ENCODE data around the gene GEMIN2. TPM values are rescaled to one million over a fixed set of nuclear protein-coding genes. Genes with fewer than 3 reads are reported as not detected.
"Not testable (repeated sequence)": the region's sequence is repeated elsewhere in the genome, so short reads cannot be mapped to it uniquely, and the experiment has no call there.

GEMIN2 gene
- total RNA-seq, 3 donors from 2014 or later = 19.5 to 21.2 (median 21.1) TPM

DNA sequence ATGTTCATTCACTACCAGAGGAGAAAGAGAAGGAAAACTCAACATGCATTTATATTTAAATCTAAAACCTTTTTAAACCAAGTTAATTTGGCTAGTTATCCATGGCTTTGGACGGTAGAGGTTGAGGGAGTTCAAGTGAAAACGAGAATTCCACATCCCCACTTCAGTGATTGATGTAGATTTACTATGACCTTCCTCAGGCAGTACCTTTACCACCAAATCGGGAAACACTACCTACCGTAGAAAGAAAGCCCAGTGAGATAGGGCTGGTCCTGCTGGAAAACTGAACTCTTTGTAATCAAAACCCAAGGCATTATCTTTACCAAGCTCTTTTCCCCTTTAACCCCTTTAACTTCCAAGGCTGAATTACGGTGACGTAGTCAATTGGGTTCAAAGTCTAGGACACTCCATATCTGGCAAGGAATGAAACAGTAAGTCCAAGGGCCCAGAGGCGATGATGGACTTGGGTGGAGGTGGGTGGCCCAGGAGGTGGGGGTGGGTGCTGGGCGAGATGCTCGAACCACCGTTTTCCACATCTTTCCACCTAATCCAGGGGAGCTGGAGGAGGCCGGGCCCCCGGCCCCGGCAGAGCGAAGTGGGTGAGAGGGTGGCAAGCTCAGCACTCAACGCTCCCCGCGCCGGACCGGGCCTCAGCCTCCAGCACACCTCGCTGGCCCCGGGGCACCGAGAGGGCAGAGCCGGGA, 11.7 kb upstream of the GEMIN2 start:
- peaks cover 42% of the 10 kb centered on the region for H3K4me1 Mint-ChIP-seq (ENCODE audit: low read depth)
- no peaks in the 10 kb centered on the region for H3K9me3 Mint-ChIP-seq
- H3K4me3 Mint-ChIP-seq = peak overlapping the region; percentile 95
- no peaks in the 10 kb centered on the region for H3K27me3 Mint-ChIP-seq (ENCODE audit: low read depth)
- ATAC-seq (peak; percentile 25 to 29), DNase-seq (no peak)
- H3K36me3 Mint-ChIP-seq (ENCODE audit: insufficient read depth) = peaks cover 7% of the 10 kb centered on the region

DNA sequence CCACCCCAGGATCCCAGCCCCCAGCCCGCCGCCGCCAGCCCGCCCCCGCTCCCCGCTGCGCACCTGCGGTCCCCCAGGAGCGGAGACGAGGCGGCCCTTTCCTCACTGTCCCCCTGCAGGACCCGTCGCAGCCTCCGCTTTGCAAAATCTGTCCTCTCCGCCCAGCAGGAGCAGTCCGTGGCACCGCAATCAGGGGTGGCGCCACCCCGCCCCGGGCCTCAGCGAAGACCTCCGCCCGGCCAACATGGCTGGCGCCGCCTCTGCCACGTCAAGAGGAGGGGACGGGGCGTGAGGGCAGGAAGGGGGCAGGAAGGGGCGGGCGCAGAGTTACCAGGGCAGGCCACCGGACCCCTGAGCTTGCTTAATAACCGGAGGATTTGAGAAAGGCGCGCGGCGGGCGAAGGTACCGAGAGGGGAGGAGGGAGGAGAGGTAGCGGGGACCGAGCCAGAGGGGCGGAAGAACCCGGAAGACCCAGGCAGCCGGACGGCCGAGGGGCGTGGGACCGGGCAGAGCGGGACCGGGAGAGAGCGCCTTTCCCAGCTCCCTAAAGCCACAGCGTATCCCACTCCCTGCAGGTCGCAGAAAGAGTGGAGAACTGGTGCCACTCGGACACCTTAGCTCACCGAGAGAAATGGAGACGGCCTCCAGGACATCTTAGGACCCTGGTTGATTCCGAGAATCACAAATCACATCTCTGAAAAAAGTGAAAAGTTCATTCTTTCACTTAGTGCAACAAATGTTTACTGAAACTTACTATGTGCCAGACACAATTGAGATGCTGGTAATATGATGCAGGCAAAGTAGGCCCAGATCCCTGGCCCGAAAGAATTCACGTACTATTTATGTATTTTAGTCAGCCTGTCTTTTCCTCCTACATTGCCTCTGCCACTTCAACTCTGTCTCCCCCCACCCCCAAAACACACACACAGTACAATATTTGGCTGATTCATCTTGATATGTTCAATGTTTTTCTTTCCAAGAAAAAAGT, 10.9 kb upstream of the GEMIN2 start, which contains the start of gene SEC23A:
Gene SEC23A, minus strand, starts transcription at position 267 of the 989 bp plus-strand sequence. CDS start 7,117 bp downstream, outside the sequence.
- Mint-ChIP-seq H3K9me3 (no peaks in the 10 kb centered on the region), H3K27me3 (ENCODE audit: low read depth) (no peaks in the 10 kb centered on the region), H3K36me3 (ENCODE audit: insufficient read depth) (peaks cover 5% of the 10 kb centered on the region), H3K4me3 (peak within 1 kb of the TSS; percentile 95), H3K4me1 (ENCODE audit: low read depth) (peaks cover 38% of the 10 kb centered on the region)
- peak; percentile 72 for DNase-seq
- ATAC-seq = peak; percentile 96 to 98

DNA sequence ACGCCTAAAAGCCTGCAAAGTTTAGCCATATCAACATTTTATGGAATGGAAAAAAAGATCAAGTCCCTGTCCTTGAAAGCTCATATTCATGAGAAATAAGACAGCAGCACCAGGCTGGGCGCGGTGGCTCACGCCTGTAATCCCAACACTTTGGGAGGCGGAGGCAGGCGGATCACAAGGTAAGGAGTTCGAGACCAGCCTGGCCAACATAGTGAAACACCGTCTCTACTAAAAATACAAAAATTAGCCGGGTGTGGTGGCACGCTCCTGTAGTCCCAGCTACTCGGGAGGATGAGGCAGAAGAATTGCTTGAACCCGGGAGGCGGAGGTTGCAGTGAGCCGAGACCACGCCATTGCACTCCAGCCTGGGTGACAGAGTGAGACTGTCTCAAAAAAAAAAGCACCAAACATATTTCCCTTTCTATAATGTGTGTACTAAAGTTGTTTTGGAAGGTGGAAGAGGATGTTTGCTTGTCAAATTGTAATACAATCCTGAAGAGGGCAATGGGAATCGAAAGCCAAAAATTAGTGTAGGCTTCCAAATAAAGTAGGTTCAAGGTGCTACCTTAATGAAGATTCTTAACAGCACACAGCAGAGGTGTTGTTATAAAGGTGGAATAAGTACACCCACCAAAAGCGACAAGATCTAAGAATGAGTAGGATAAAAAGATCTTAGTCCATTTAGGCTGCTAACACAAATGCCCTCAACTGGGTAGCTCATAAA, 9.9 kb upstream of the GEMIN2 start:
- peaks cover 38% of the 10 kb centered on the region for H3K4me1 Mint-ChIP-seq (ENCODE audit: low read depth)
- DNase-seq; H3K27me3 Mint-ChIP-seq (ENCODE audit: low read depth); ATAC-seq; H3K9me3 Mint-ChIP-seq; H3K36me3 Mint-ChIP-seq (ENCODE audit: insufficient read depth): not testable (repeated sequence)
- H3K4me3 Mint-ChIP-seq = peak overlapping the region; percentile 95

DNA sequence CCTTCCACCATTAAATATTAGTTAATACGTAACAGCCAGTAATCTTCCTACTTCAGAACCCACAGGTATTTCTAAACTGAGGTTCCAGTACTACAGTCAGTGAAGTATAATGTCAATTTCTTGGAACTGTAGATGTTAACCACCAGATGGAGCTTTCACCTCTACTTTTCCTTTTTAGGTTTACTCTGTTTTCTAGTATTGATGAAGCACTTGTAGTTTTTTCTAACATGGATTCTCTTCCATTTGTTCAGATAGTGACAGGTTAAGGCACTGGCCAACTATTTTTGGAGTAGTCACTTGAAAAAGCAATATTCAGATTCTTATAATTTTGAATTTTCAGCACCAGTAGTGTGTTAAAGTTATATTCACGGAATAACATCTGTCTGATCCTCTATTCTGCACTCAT, 6.5 kb upstream of the GEMIN2 start:
- no peak overlapping the region for H3K4me3 Mint-ChIP-seq
- H3K27me3 Mint-ChIP-seq (ENCODE audit: low read depth) = no peaks in the 10 kb centered on the region
- peaks cover 18% of the 10 kb centered on the region for H3K4me1 Mint-ChIP-seq (ENCODE audit: low read depth)
- no peaks in the 10 kb centered on the region for H3K36me3 Mint-ChIP-seq (ENCODE audit: insufficient read depth)
- ATAC-seq (no peak), DNase-seq (no peak)
- H3K9me3 Mint-ChIP-seq = no peaks in the 10 kb centered on the region

DNA sequence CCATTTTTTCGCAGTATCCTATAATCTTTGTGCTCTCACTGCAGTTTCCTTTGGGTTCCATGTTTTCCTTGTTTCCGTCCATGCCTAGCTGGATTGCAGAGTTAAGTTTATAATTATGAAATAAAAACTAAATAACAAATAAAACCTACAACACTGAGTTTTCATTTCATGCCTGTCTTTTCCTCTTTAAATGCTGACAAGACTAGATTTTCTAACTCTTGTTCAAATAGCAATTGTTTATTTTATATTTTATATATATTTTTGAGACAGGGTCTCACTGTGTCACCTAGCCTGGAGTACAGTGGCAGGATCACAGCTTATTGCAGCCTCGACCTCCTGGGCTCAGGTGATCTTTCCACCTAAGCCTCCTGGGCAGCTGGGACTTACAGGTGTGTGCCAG, 5.3 kb upstream of the GEMIN2 start:
- H3K9me3 Mint-ChIP-seq = no peaks in the 10 kb centered on the region
- H3K4me3 Mint-ChIP-seq = no peak overlapping the region
- H3K36me3 Mint-ChIP-seq (ENCODE audit: insufficient read depth) = no peaks in the 10 kb centered on the region
- no peaks in the 10 kb centered on the region for H3K27me3 Mint-ChIP-seq (ENCODE audit: low read depth)
- DNase-seq (no peak), ATAC-seq (no peak)
- peaks cover 14% of the 10 kb centered on the region for H3K4me1 Mint-ChIP-seq (ENCODE audit: low read depth)

DNA sequence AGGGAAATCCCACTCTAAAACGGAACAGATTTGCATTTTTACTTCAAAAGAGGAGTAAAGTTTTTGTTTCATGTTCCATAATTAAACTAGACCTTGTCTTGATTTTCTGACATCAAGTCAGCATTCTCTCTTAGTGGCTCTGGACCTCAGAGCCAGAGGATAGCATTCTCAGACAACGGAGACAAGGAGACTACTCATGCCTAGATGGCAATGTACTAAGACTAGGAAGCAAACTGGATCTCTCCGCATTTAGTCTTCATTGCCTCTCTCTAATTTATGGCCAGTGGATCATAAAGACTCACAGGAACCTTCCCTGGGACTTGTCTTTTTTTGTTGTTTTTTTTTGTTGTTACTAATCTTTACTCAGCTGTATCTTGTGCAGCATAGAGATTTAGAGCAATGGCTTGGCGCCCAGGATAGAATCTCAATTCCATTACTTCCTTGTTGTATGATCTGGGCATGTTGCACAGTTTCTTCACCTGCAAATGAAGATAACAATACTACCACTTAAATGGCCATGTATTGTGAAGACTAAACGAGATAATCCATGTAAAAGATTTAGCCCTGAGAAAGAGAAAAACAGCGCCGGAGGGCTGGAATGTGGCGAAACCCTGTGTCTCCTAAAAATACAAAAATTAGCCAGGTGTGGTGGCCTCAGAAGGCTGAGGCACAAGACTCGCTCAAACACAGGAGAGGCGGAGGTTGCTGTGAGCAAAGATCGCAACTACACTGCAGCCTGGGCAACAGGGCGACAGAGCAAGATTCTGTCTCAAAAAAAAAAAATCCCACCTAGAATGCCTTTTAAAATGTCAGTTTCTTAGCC, 4.0 kb upstream of the GEMIN2 start:
- ATAC-seq = no peak
- no peak for DNase-seq
- H3K4me1 Mint-ChIP-seq (ENCODE audit: low read depth) = peaks cover 14% of the 10 kb centered on the region
- no peaks in the 10 kb centered on the region for H3K9me3 Mint-ChIP-seq
- no peak overlapping the region for H3K4me3 Mint-ChIP-seq
- H3K27me3 Mint-ChIP-seq (ENCODE audit: low read depth) = no peaks in the 10 kb centered on the region
- H3K36me3 Mint-ChIP-seq (ENCODE audit: insufficient read depth) = no peaks in the 10 kb centered on the region

DNA sequence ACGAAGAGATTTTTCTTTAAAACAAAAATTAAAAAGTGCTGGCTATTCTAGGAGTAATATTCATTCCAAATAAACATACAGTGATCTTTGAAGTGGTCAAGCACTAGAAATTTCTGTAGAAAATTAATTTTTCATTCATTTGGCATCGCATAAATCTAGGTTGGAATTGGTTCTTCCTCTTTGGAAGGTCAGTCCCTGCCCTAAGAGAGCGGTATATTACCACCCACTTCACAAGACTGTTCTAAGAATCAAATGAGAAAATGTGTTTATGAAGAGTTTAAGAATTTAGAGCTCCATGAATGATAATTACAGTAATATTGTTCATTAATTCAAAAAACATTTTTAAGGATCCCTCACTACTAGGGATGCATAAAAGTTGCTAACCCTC, 444 bp upstream of the GEMIN2 start:
- no peaks in the 10 kb centered on the region for H3K9me3 Mint-ChIP-seq
- peak overlapping the region; percentile 97 for H3K4me3 Mint-ChIP-seq
- ATAC-seq (no peak), DNase-seq (no peak)
- peaks cover 18% of the 10 kb centered on the region for H3K4me1 Mint-ChIP-seq (ENCODE audit: low read depth)
- no peaks in the 10 kb centered on the region for H3K27me3 Mint-ChIP-seq (ENCODE audit: low read depth)
- H3K36me3 Mint-ChIP-seq (ENCODE audit: insufficient read depth) = peaks cover 2% of the 10 kb centered on the region

DNA sequence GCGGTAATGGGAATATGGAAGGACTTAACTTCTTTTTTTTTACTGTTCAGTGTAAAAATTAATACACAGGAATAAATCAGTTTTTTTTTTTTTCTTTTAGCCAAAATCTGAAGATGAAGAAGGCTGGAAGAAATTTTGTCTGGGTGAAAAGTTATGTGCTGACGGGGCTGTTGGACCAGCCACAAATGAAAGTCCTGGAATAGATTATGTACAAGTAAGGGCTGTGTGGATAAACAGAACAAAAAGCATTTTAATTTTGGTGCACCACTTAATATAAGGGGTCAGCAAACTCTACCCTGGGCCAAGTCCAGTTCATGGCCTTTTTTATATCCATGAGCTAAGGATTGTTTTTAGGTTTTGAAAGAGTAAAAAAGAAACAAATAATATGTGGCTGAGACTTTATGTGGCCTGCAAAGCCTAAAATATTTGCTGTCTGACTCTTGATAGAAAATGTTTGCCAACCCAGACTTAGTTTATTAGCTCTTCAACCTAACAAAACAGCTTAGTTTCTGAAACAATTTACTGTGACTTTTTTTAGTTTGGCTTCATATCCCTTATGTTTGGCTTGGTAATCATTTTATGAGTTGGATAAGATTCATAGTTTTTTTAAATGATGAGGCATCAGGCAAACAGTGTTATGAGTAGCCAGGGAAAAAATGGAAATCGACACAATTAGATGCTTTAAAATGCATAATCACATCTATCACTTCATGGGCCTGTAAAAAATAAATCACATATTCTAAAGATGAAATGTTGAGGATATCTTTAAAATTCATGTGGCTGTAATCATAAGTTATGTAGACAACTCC, 8.4 kb downstream of the GEMIN2 start:
- Mint-ChIP-seq H3K36me3 (ENCODE audit: insufficient read depth) (peaks cover 20% of the 10 kb centered on the region), H3K9me3 (no peaks in the 10 kb centered on the region), H3K4me3 (no peak overlapping the region), H3K27me3 (ENCODE audit: low read depth) (no peaks in the 10 kb centered on the region), H3K4me1 (ENCODE audit: low read depth) (peaks cover 3% of the 10 kb centered on the region)
- ATAC-seq (no peak), DNase-seq (no peak)

DNA sequence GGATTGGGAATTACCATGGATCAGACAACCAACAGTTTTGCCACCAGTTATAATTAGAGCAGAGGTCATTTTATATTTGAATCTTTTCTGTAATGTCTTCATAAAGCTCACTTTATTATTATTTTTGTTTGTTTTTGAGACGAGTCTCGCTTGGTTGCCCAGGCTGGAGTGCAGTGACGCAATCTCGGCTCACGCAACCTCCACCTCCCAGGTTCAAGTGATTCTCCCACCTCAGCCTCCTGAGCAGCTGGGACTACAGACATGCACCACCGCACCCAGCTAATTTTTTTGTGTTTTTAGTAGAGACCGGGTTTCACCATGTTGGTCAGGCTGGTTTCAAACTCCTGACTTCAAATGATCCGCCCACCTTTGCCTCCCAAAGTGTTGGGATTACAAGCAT, 23.7 kb downstream of the GEMIN2 start:
- H3K9me3 Mint-ChIP-seq; H3K4me3 Mint-ChIP-seq; H3K4me1 Mint-ChIP-seq (ENCODE audit: low read depth); DNase-seq; H3K27me3 Mint-ChIP-seq (ENCODE audit: low read depth); ATAC-seq: not testable (repeated sequence)
- H3K36me3 Mint-ChIP-seq (ENCODE audit: insufficient read depth) = peaks cover 27% of the 10 kb centered on the region

DNA sequence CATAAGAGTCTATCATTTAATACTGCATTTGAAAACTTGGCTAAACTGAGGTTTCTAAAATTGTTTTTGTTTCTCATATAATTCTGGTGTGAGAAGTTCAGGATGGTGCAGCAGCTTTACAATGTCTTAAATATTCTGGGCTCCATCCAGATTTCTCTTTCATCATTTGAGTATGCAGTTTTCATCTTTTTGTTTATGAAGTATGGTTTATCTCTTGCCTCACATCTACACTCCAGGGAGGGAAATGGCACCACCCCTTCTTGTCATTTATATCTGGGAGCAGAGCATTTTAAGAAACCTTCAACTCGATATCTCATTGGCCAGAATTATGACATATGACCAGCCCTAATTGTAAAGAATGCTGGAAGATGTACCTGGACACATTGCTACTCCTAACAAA, 24.3 kb downstream of the GEMIN2 start:
- no peak for DNase-seq
- peaks cover 7% of the 10 kb centered on the region for H3K9me3 Mint-ChIP-seq
- no peak for ATAC-seq
- H3K4me1 Mint-ChIP-seq (ENCODE audit: low read depth) = no peaks in the 10 kb centered on the region
- peaks cover 31% of the 10 kb centered on the region for H3K36me3 Mint-ChIP-seq (ENCODE audit: insufficient read depth)
- no peak overlapping the region for H3K4me3 Mint-ChIP-seq
- no peaks in the 10 kb centered on the region for H3K27me3 Mint-ChIP-seq (ENCODE audit: low read depth)

DNA sequence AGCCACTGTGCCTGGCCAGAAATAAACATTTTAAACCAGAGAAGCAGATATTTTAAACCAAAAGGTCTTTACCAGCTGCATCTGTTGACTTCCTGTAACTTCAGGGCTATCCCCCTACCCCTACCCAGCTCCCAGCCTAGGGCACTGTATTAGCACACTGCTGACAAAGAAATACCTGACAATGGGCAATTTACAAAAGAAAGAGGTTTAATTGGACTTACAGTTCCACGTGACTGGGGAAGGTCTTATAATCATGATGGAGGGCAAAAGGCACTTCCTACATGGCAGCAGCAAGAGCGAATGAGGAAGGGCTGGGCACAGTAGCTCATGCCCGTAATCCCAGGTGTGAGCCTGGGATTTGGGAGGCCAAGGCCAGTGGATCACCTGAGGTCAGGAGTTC, 26.0 kb downstream of the GEMIN2 start:
- no peak overlapping the region for H3K4me3 Mint-ChIP-seq
- peaks cover 21% of the 10 kb centered on the region for H3K36me3 Mint-ChIP-seq (ENCODE audit: insufficient read depth)
- DNase-seq = no peak
- no peak for ATAC-seq
- H3K4me1 Mint-ChIP-seq (ENCODE audit: low read depth) = no peaks in the 10 kb centered on the region
- H3K9me3 Mint-ChIP-seq = peaks cover 7% of the 10 kb centered on the region
- H3K27me3 Mint-ChIP-seq (ENCODE audit: low read depth) = no peaks in the 10 kb centered on the region

DNA sequence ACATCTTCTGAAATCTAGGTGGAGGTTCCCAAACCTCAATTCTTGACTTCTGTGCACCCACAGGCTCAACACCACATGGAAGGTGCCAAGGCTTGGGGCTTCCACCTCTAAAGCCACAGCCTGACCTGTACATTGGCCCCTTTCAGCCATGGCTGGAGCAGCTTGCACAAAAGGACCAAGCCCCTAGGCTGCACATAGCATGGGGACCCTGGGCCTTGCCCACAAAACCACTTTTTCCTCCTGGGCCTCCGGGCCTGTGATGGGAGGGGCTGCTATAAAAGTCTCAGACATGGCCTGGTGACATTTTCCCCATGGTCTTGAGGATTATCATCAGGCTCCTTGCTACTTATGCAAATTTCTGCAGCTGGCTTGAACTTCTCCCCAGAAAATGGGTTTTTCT, 27.5 kb downstream of the GEMIN2 start:
- not testable (repeated sequence) for DNase-seq; ATAC-seq; H3K27me3 Mint-ChIP-seq (ENCODE audit: low read depth); H3K4me1 Mint-ChIP-seq (ENCODE audit: low read depth); H3K4me3 Mint-ChIP-seq; H3K9me3 Mint-ChIP-seq
- H3K36me3 Mint-ChIP-seq (ENCODE audit: insufficient read depth) = peaks cover 17% of the 10 kb centered on the region

DNA sequence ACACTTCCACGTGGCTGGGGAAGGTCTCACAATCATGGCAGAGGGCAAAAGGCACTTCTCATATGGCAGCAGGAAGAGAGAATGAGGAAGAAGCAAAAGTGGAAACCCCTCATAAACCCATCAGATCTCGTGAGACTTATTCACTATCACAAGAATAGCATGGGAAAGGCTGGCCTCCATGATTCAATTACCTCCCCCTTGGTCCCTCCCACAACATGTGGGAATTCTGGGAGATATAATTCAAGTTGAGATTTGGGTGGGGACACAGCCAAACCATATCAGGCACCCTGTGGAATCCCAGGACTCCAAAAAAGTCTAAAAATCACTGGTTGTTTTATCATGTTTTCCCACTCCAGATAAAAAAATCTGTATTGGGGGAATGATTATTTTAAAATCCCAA, 29.1 kb downstream of the GEMIN2 start:
- H3K4me1 Mint-ChIP-seq (ENCODE audit: low read depth); ATAC-seq; H3K9me3 Mint-ChIP-seq: not testable (repeated sequence)

More for the DNA sequence above, 29.1 kb downstream of the GEMIN2 start:
- peaks cover 22% of the 10 kb centered on the region for H3K36me3 Mint-ChIP-seq (ENCODE audit: insufficient read depth)
- H3K27me3 Mint-ChIP-seq (ENCODE audit: low read depth); H3K4me3 Mint-ChIP-seq; DNase-seq: not testable (repeated sequence)
